H1 (cell line): ENCODE results near the gene CACNA1C. TPM values are rescaled to one million over a fixed set of nuclear protein-coding genes. Genes with fewer than 3 reads are reported as not detected.

Experiments used
- CTCF ChIA-PET: fragments of 300-600 bp; sonication (Branson Sonifier 250); formaldehyde crosslinking; loops from one replicate; lab custom pipeline; 2021; ENCODE audit not compliant: partially characterized antibody; lab: Charles Lee
- POLR2A ChIA-PET: fragments of 300-600 bp; sonication (Branson Sonifier 250); formaldehyde crosslinking; loops from one replicate; lab custom pipeline; 2021; ENCODE audit warnings: inconsistent platforms; ENCODE audit not compliant: partially characterized antibody; lab: Charles Lee
- DNase-seq, 2 experiments: peaks; one replicate each; pipeline versions ENCODE4 v3.0.0 to v3.0.0-alpha.2; 2010 to 2022; ENCODE audit warnings: low spot score in 2 of 2, low read depth in 1 of 2, mixed read lengths in 1 of 2
- FAIRE-seq: peaks from 2 replicates; lab custom pipeline; 2011; peaks lifted over from hg19 to GRCh38; lab: Jason Lieb, UNC
- H2AFZ ChIP-seq: 2 replicates; pipeline ENCODE4 v1.8.1; 2012; ENCODE audit warnings: low read length, inconsistent platforms
- H2AK5ac ChIP-seq: 2 replicates; pipeline ENCODE4 v1.6.1; 2013; ENCODE audit warnings: low read depth, low read length
- H2BK120ac ChIP-seq: replicated peaks from 2 replicates; pipeline ENCODE3; 2013; ENCODE audit warnings: low read depth, low read length, inconsistent platforms
- H2BK12ac ChIP-seq: 2 replicates; pipeline ENCODE4 v1.6.1; 2013; ENCODE audit warnings: low read depth, low read length
- H2BK15ac ChIP-seq: 2 replicates; pipeline ENCODE4 v1.6.1; 2013; ENCODE audit warnings: low read length
- H2BK20ac ChIP-seq: 2 replicates; pipeline ENCODE4 v1.6.1; 2013; ENCODE audit warnings: low read length
- H2BK5ac ChIP-seq: 2 replicates; pipeline ENCODE4 v1.6.1; 2013; ENCODE audit warnings: low read depth, low read length
- H3K14ac ChIP-seq: 2 replicates; pipeline ENCODE4 v1.6.1; 2013; ENCODE audit warnings: inconsistent platforms; ENCODE audit not compliant: insufficient read length
- H3K18ac ChIP-seq: 2 replicates; pipeline ENCODE4 v1.6.1; 2013; ENCODE audit warnings: low read length; ENCODE audit errors: extremely low read depth
- H3K23ac ChIP-seq: 2 replicates; pipeline ENCODE4 v1.6.1; 2013; ENCODE audit warnings: inconsistent platforms; ENCODE audit not compliant: insufficient read length
- H3K23me2 ChIP-seq: 2 replicates; pipeline ENCODE4 v1.6.1; 2013; ENCODE audit warnings: low read depth, low read length
- H3K27ac ChIP-seq: 2 replicates; pipeline ENCODE4 v1.6.1; 2011; ENCODE audit warnings: low read depth, low read length, inconsistent platforms
- H3K27me3 ChIP-seq, 4 experiments: replicated peaks in 1 of 4; 1 replicate in 1 of 4; 2 replicates in 3 of 4; pipeline versions ENCODE4 v1.6.1 to v1.8.1; 2011 to 2013; ENCODE audit warnings: low read length in 3 of 4, mild to moderate bottlenecking in 3 of 4, inconsistent platforms in 2 of 4, mixed read lengths in 2 of 4, moderate library complexity in 1 of 4; ENCODE audit not compliant: control insufficient read depth in 3 of 4, insufficient read depth in 3 of 4; ENCODE audit errors: extremely low read depth in 1 of 4
- H3K36me3 ChIP-seq, 4 experiments: 2 replicates each; pipeline versions ENCODE4 v1.6.1 to v1.8.1; 2011 to 2013; ENCODE audit warnings: mild to moderate bottlenecking in 4 of 4, low read length in 3 of 4, moderate library complexity in 2 of 4, control low read depth in 1 of 4, inconsistent platforms in 1 of 4; ENCODE audit not compliant: insufficient read depth in 4 of 4, control insufficient read depth in 2 of 4
- H3K4ac ChIP-seq: replicated peaks from 2 replicates; pipeline ENCODE3; 2013; ENCODE audit warnings: low read length, low read depth, mixed read lengths, inconsistent platforms; ENCODE audit not compliant: insufficient read length
- H3K4me1 ChIP-seq, 4 experiments: replicated peaks in 1 of 4; 1 replicate in 1 of 4; 2 replicates in 3 of 4; pipeline versions ENCODE4 v1.6.1 to v1.8.1; 2011 to 2013; ENCODE audit warnings: low read length in 3 of 4, inconsistent platforms in 2 of 4, mixed read lengths in 1 of 4; ENCODE audit not compliant: insufficient read depth in 4 of 4, control insufficient read depth in 3 of 4
- H3K4me2 ChIP-seq, 2 experiments: 2 replicates each; pipeline versions ENCODE4 v1.6.1 to v1.8.1; 2011 to 2013; ENCODE audit warnings: low read depth in 2 of 2, low read length in 2 of 2, control low read depth in 1 of 2, inconsistent platforms in 1 of 2, mild to moderate bottlenecking in 1 of 2; ENCODE audit not compliant: insufficient read depth in 1 of 2
- H3K4me3 ChIP-seq, 4 experiments: fragments of 200-600, 300-600 bp in 1 of 4; sonication (generic), shearing (Covaris generic), sonication (Bioruptor Twin) in 1 of 4; 2 replicates each; pipeline versions ENCODE4 v1.5.1 to v1.8.1; 2011 to 2016; ENCODE audit warnings: low read length in 4 of 4, low read depth in 3 of 4, control low read depth in 2 of 4, inconsistent platforms in 2 of 4, mild to moderate bottlenecking in 2 of 4, mixed read lengths in 1 of 4, moderate library complexity in 1 of 4; ENCODE audit not compliant: insufficient read depth in 2 of 4; ENCODE audit errors: extremely low read depth in 1 of 4
- H3K56ac ChIP-seq: replicated peaks from 2 replicates; pipeline ENCODE3; 2013; ENCODE audit warnings: low read depth, mild to moderate bottlenecking, mixed read lengths, low read length, inconsistent platforms; ENCODE audit not compliant: insufficient read length
- H3K79me1 ChIP-seq: 2 replicates; pipeline ENCODE4 v1.6.1; 2013; ENCODE audit warnings: low read depth, low read length, control low read depth
- H3K79me2 ChIP-seq, 2 experiments: 2 replicates each; pipeline versions ENCODE4 v1.6.1 to v1.8.1; 2012 to 2013; ENCODE audit warnings: low read length in 2 of 2, mild to moderate bottlenecking in 2 of 2, inconsistent platforms in 1 of 2; ENCODE audit not compliant: insufficient read depth in 2 of 2, control insufficient read depth in 1 of 2
- H3K9ac ChIP-seq, 4 experiments: replicated peaks in 1 of 4; 1 replicate in 1 of 4; 2 replicates in 3 of 4; pipeline versions ENCODE4 v1.6.1 to v1.8.1; 2011 to 2013; ENCODE audit warnings: low read depth in 3 of 4, low read length in 3 of 4, control low read depth in 2 of 4, mild to moderate bottlenecking in 2 of 4, moderate library complexity in 2 of 4, inconsistent platforms in 1 of 4; ENCODE audit errors: extremely low read depth in 1 of 4
- H3K9me3 ChIP-seq, 2 experiments: 2 replicates each; pipeline versions ENCODE4 v1.6.1 to v1.8.1; 2012 to 2013; ENCODE audit warnings: mild to moderate bottlenecking in 2 of 2, moderate library complexity in 2 of 2, control low read depth in 1 of 2, inconsistent platforms in 1 of 2, low read depth in 1 of 2, low read length in 1 of 2, mixed read lengths in 1 of 2; ENCODE audit not compliant: insufficient read depth in 2 of 2
- H4K20me1 ChIP-seq, 2 experiments: replicated peaks in 1 of 2; 2 replicates each; pipeline versions ENCODE3 to v1.8.1; 2011 to 2013; ENCODE audit warnings: inconsistent platforms in 2 of 2, low read length in 2 of 2, mild to moderate bottlenecking in 1 of 2; ENCODE audit not compliant: insufficient read depth in 2 of 2, control insufficient read depth in 1 of 2
- H4K5ac ChIP-seq: 2 replicates; pipeline ENCODE4 v1.6.1; 2013; ENCODE audit warnings: low read length, low read depth, mixed read lengths, inconsistent platforms; ENCODE audit not compliant: insufficient read length
- H4K8ac ChIP-seq: 2 replicates; pipeline ENCODE4 v1.8.0; 2013; ENCODE audit warnings: mild to moderate bottlenecking, moderate library complexity, low read length, inconsistent platforms; ENCODE audit not compliant: insufficient read depth; ENCODE audit errors: extremely low read depth
- H4K91ac ChIP-seq: replicated peaks from 2 replicates; pipeline ENCODE3; 2013; ENCODE audit warnings: low read length, mixed read lengths, inconsistent platforms; ENCODE audit not compliant: insufficient read length
- CBX5 ChIP-seq: fragments of 300-800, 300-1000 bp; sonication (generic); IDR thresholded peaks from 2 replicates; pipeline ENCODE4 v1.7.1; 2016; ENCODE audit warnings: antibody characterized with exemption, low read length, low read depth
- CEBPB ChIP-seq: IDR thresholded peaks from 2 replicates; pipeline ENCODE4 v1.6.1; 2012; ENCODE audit warnings: low read depth, low read length
- CTBP2 ChIP-seq: IDR thresholded peaks from 2 replicates; pipeline ENCODE4 v1.7.0; 2011; ENCODE audit warnings: borderline replicate concordance, mild to moderate bottlenecking, moderate library complexity, mixed read lengths, low read length; ENCODE audit not compliant: insufficient read depth, insufficient read length
- KDM4A ChIP-seq: IDR thresholded peaks from one replicate; pipeline ENCODE4 v1.7.1; 2012; ENCODE audit warnings: low read depth, mild to moderate bottlenecking, moderate library complexity, low read length, inconsistent platforms; ENCODE audit not compliant: severe bottlenecking
- MAX ChIP-seq: IDR thresholded peaks from 2 replicates; pipeline ENCODE4 v1.6.1; 2012; ENCODE audit warnings: inconsistent platforms
- PHF8 ChIP-seq: fragments of 200-600 bp; sonication (generic); conservative IDR thresholded peaks from 2 replicates; pipeline ENCODE4 v1.7.1; 2012; ENCODE audit warnings: low read depth, mild to moderate bottlenecking, inconsistent platforms, low read length, moderate library complexity
- RFX5 ChIP-seq: IDR thresholded peaks from 2 replicates; pipeline ENCODE4 v1.6.1; 2011; ENCODE audit warnings: low read depth, low read length, improper control_type of control experiment, borderline replicate concordance
- RNF2 ChIP-seq: fragments of 200-900, 300-1000 bp; sonication (generic); IDR thresholded peaks from 2 replicates; pipeline ENCODE4 v1.7.1; 2016; ENCODE audit warnings: borderline replicate concordance, low read depth, mild to moderate bottlenecking, antibody characterized with exemption, low read length; ENCODE audit not compliant: poor library complexity, severe bottlenecking; ENCODE audit errors: missing control alignments
- SIN3A ChIP-seq, 2 experiments: IDR thresholded peaks in 1 of 2; conservative IDR thresholded peaks in 1 of 2; 2 replicates each; pipeline ENCODE4 v1.6.1; 2011 to 2012; ENCODE audit warnings: low read length in 2 of 2, improper control_type of control experiment in 1 of 2, low read depth in 1 of 2, mild to moderate bottlenecking in 1 of 2
- SIX5 ChIP-seq: IDR thresholded peaks from 2 replicates; pipeline ENCODE4 v1.6.1; 2011; ENCODE audit warnings: mild to moderate bottlenecking, low read depth, low read length
- SP4 ChIP-seq: IDR thresholded peaks from 2 replicates; pipeline ENCODE4 v1.6.1; 2012; ENCODE audit warnings: low read length, inconsistent platforms
- TAF1 ChIP-seq: IDR thresholded peaks from 2 replicates; pipeline ENCODE4 v1.6.1; 2011; ENCODE audit warnings: mild to moderate bottlenecking, low read depth, low read length
- TBP ChIP-seq: IDR thresholded peaks from 2 replicates; pipeline ENCODE4 v1.6.1; 2011; ENCODE audit warnings: low read depth, low read length, improper control_type of control experiment
- WGBS, 2 experiments: shearing (Covaris generic) in 1 of 2; methylation state at CpG; one replicate each; pipeline versions ENCODE4 v1.1.6 to v1.1.7; 2013 to 2015; ENCODE audit warnings: low lambda C conversion rate in 2 of 2, mixed read lengths in 2 of 2, inconsistent platforms in 1 of 2, low coverage in 1 of 2, missing lambda C conversion rate in 1 of 2; ENCODE audit not compliant: insufficient replicate concordance in 2 of 2, insufficient coverage in 1 of 2, insufficient read length in 1 of 2; ENCODE audit errors: extremely low coverage in 1 of 2, missing lambda C conversion rate in 1 of 2; 5-methylcytosine and 5-hydroxymethylcytosine counted together
- polyA plus RNA-seq, 7 experiments: library from polyadenylated mRNA; depleted of rRNA in 3 of 7; stranded (reverse) in 5 of 7; unstranded in 2 of 7; fragments of >200 nt in 5 of 7; fragments of 200-250 nt in 2 of 7; gene quantifications; 1 replicate in 5 of 7; 2 replicates in 1 of 7; 4 replicates in 1 of 7; pipeline versions ENCODE4 v1.2.1 to v1.2.3, GENCODE V29; 2011 to 2013; ENCODE audit warnings: missing spikeins in 2 of 7, mixed read lengths in 2 of 7
- total RNA-seq: library from RNA; stranded (reverse); fragmentation: NEBNext Ultra II Directional; extraction: Animal tissue kit (Norgen Biotek cat#: 25700); gene quantifications from 2 replicates; pipeline ENCODE4 v1.2.1, GENCODE V29; 2021

The CACNA1C gene
- total and polyA plus RNA-seq, 2 of the 8 experiments (the other 6 are each of a cell fraction or from before 2014, with no cell fraction given): 1.3 TPM

GRCh38 chr12:2640709-2641108, 587.9 kb downstream of the CACNA1C start:
- H4K91ac ChIP-seq: no peak overlapping the region
- H2AFZ ChIP-seq: no peak overlapping the region
- peak overlapping the region; percentile 13; the same call in 1 of the 2 replicates for H2BK12ac ChIP-seq
- H4K8ac ChIP-seq: no peak overlapping the region
- H4K20me1 ChIP-seq: no peaks in the 10 kb centered on the region
- peak overlapping the region; percentile 20; the same call in 1 of the 2 replicates for H2BK5ac ChIP-seq
- no peak overlapping the region for H3K27ac ChIP-seq
- H3K4ac ChIP-seq: no peak overlapping the region
- no peaks in the 10 kb centered on the region for H3K27me3 ChIP-seq
- WGBS, 2 experiments: 44% methylated on average over 6 of the region's 6 CpGs; no CpG with 5 or more reads in 1 of the 2 experiments
- no peaks in the 10 kb centered on the region for H3K23me2 ChIP-seq
- H4K5ac ChIP-seq: peak overlapping the region; percentile 20
- no peak overlapping the region for H3K9ac ChIP-seq
- H3K9me3 ChIP-seq: no peaks in the 10 kb centered on the region
- no peak overlapping the region for H3K56ac ChIP-seq
- no peak overlapping the region for H2AK5ac ChIP-seq
- no peak overlapping the region for H3K14ac ChIP-seq
- H3K36me3 ChIP-seq: no peaks in the 10 kb centered on the region
- H3K4me1 ChIP-seq: peaks cover 5 to 10% (median 7%) of the 10 kb centered on the region in 4 experiments
- H3K79me1 ChIP-seq: no peaks in the 10 kb centered on the region
- H3K18ac ChIP-seq: no peak overlapping the region
- H2BK120ac ChIP-seq: no peak overlapping the region
- CTCF ChIA-PET: interaction anchor here (0.6 to 3.3 kb wide), 29 partner anchors 9 to 717 kb away, joined by 3 to 23 read pairs (median 4); no protein-coding TSS in a partner anchor
- TF ChIP-seq TBP (no peak), KDM4A (no peak), CTBP2 (no peak), SP4 (no peak), SIN3A (conservative IDR thresholded peaks at IDR 0.05 in 1 of 2, IDR thresholded peaks at IDR 0.05 in 1 of 2; ENCODE audit: low read depth in 1 of 2, low read length in 2 of 2) (no peak), RFX5 (no peak), MAX (no peak), TAF1 (no peak), CBX5 (no peak), CEBPB (no peak), RNF2 (no peak), SIX5 (no peak), PHF8 (no peak)
- peak overlapping the region; percentile 37; the same call in 1 of the 2 replicates for H2BK15ac ChIP-seq
- H3K4me3 ChIP-seq: peak overlapping the region in 1 of 4 experiments; percentile 11; a peak in 1 of 8 replicates
- POLR2A ChIA-PET: interaction anchor here (0.9 kb wide), 1 partner anchor 16 kb away, joined by 3 read pairs; no protein-coding TSS in a partner anchor
- H3K4me2 ChIP-seq: 0 out of 4 replicates have a peak overlapping the region, but pooled peaks of 1 of the 2 experiments have one; percentile 13
- H3K23ac ChIP-seq: no peak overlapping the region
- no peaks in the 10 kb centered on the region for H3K79me2 ChIP-seq
- FAIRE-seq (no peak), DNase-seq (no peak)
- no peak overlapping the region for H2BK20ac ChIP-seq
